Activated effector memory CD4-positive, alpha-beta T cell treated with Interleukin-2 at 50 U/mL for 16 hours (primary cell): ENCODE data around the gene SCD.

Source experiments
- DNase-seq: peaks from one replicate; pipeline ENCODE4 v3.0.0-alpha.2; 2020

The SCD gene

GRCh38 chr10:100340948-100341847 lies 5.8 kb upstream of the SCD start:
- DNase-seq: no peak

- no peak for DNase-seq
Measured at GRCh38 chr10:100341953-100342626, 4.9 kb upstream of the SCD start.

- DNase-seq: no peak
Measured at GRCh38 chr10:100342627-100342972, 4.4 kb upstream of the SCD start.

GRCh38 chr10:100344241-100344788 lies 2.7 kb upstream of the SCD start:
- DNase-seq: no peak

- no peak for DNase-seq
Measured at GRCh38 chr10:100345570-100346330, 1.3 kb upstream of the SCD start.

GRCh38 chr10:100346351-100346764 lies 675 bp upstream of the SCD start:
- DNase-seq: peak; percentile 29

- no peak for DNase-seq
Measured at GRCh38 chr10:100347568-100348195, 649 bp downstream of the SCD start.

- no peak for DNase-seq
Measured at GRCh38 chr10:100348389-100348927, 1.4 kb downstream of the SCD start.

- no peak for DNase-seq
Measured at GRCh38 chr10:100349087-100349486, 2.1 kb downstream of the SCD start.

GRCh38 chr10:100349672-100350071 lies 2.6 kb downstream of the SCD start:
- DNase-seq: no peak

- DNase-seq: no peak
Measured at GRCh38 chr10:100350914-100351485, 4.0 kb downstream of the SCD start.

- no peak for DNase-seq
Measured at GRCh38 chr10:100353770-100354485, 6.9 kb downstream of the SCD start.

GRCh38 chr10:100355086-100355485 lies 8.1 kb downstream of the SCD start:
- no peak for DNase-seq

GRCh38 chr10:100356067-100357017 lies 9.3 kb downstream of the SCD start:
- no peak for DNase-seq

GRCh38 chr10:100357059-100357858 lies 10.2 kb downstream of the SCD start:
- DNase-seq: no peak

GRCh38 chr10:100359030-100359432 lies 12.0 kb downstream of the SCD start:
- DNase-seq: no peak

GRCh38 chr10:100359529-100360150 lies 12.6 kb downstream of the SCD start:
- no peak for DNase-seq

GRCh38 chr10:100360234-100360633 lies 13.2 kb downstream of the SCD start:
- no peak for DNase-seq
